AG10803 (cell line): Measurements from ENCODE around the gene LIN7C.
A peak's percentile ranks its signal among the peaks of the same experiment; 100 is the strongest.

Source experiments
- DNase-seq: peaks from one replicate; pipeline ENCODE4 v3.0.0; 2010; ENCODE audit warnings: low read depth
- H3K4me3 ChIP-seq: 2 replicates; pipeline ENCODE4 v1.5.1; 2011; ENCODE audit warnings: mild to moderate bottlenecking, low read length, control low read depth
- CTCF ChIP-seq: conservative IDR thresholded peaks from 2 replicates; pipeline ENCODE4 v1.5.1; 2011; ENCODE audit warnings: mild to moderate bottlenecking, low read length, control low read depth, inconsistent platforms

LIN7C gene

GRCh38 chr11:27485930-27486773 lies 20.4 kb downstream of the LIN7C start:
- no peak overlapping the region for H3K4me3 ChIP-seq
- TF ChIP-seq CTCF, result peak; percentile 95
- DNase-seq, result peak; percentile 58

GRCh38 chr11:27482793-27483192 lies 23.8 kb downstream of the LIN7C start:
- DNase-seq, result no peak
- no peak for TF ChIP-seq CTCF
- H3K4me3 ChIP-seq, result no peak overlapping the region

GRCh38 chr11:27481992-27482391 lies 24.6 kb downstream of the LIN7C start:
- no peak for DNase-seq
- H3K4me3 ChIP-seq, result no peak overlapping the region
- no peak for TF ChIP-seq CTCF

GRCh38 chr11:27477831-27478230 lies 28.7 kb downstream of the LIN7C start:
- TF ChIP-seq CTCF, result no peak
- no peak for DNase-seq
- H3K4me3 ChIP-seq, result no peak overlapping the region

GRCh38 chr11:27477243-27477642 lies 29.3 kb downstream of the LIN7C start:
- DNase-seq, result no peak
- TF ChIP-seq CTCF, result no peak
- H3K4me3 ChIP-seq, result no peak overlapping the region

GRCh38 chr11:27475622-27476021 lies 30.9 kb downstream of the LIN7C start:
- no peak overlapping the region for H3K4me3 ChIP-seq
- no peak for TF ChIP-seq CTCF
- no peak for DNase-seq

GRCh38 chr11:27473017-27473406 lies 33.6 kb downstream of the LIN7C start:
- TF ChIP-seq CTCF, result no peak
- no peak for DNase-seq
- peak overlapping the region; percentile 76 for H3K4me3 ChIP-seq
